Right atrium auricular region (tissue), 2 donors: Measurements from ENCODE around the gene PSMD6. TPM values are rescaled to one million over a fixed set of nuclear protein-coding genes. Genes with fewer than 3 reads are reported as not detected.
A peak's percentile ranks its signal among the peaks of the same experiment; 100 is the strongest.

Source experiments
- DNase-seq: peaks from one replicate; pipeline ENCODE4 v3.0.0-alpha.2; 2019; ENCODE audit warnings: low spot score
- H3K27ac ChIP-seq, 2 donors: fragments of 200-600 bp; sonication (generic); 1 replicate in 1 of 2; 2 replicates in 1 of 2; pipeline ENCODE4 v1.5.1; 2016 to 2019
- H3K27me3 ChIP-seq, 2 donors: fragments of 200-600 bp; sonication (generic); one replicate each; pipeline versions ENCODE4 v1.5.1 to v1.6.0; 2017 to 2019
- H3K36me3 ChIP-seq: fragments of 200-600 bp; sonication (generic); one replicate; pipeline ENCODE4 v1.5.1; 2016
- H3K4me1 ChIP-seq, 2 donors: fragments of 200-600 bp; sonication (generic); one replicate each; pipeline versions ENCODE4 v1.5.1 to v1.6.0; 2017 to 2019
- H3K4me3 ChIP-seq, 2 donors: fragments of 200-600 bp; sonication (generic); 1 replicate in 1 of 2; 2 replicates in 1 of 2; pipeline ENCODE4 v1.5.1; 2017 to 2019; ENCODE audit warnings: mild to moderate bottlenecking in 1 of 2, moderate library complexity in 1 of 2
- H3K9me3 ChIP-seq, 2 donors: fragments of 200-600 bp; sonication (generic); one replicate each; pipeline ENCODE4 v1.5.1; 2019
- total RNA-seq, 2 donors: library from RNA; depleted of rRNA; stranded (reverse); fragments of >200 nt; gene quantifications; one replicate each; pipeline ENCODE4 v1.1.0, GENCODE V29; 2016
- TF ChIP-seq, protein P1 (sequence below), 2 donors: fragments of 200-600 bp; sonication (generic); IDR thresholded peaks; one replicate each; pipeline ENCODE4 v1.5.1; 2019; ENCODE audit warnings: antibody characterized with exemption in 2 of 2

PSMD6 gene
- total RNA-seq, 2 donors from 2014 or later: 48.2 to 74.5 TPM

DNA sequence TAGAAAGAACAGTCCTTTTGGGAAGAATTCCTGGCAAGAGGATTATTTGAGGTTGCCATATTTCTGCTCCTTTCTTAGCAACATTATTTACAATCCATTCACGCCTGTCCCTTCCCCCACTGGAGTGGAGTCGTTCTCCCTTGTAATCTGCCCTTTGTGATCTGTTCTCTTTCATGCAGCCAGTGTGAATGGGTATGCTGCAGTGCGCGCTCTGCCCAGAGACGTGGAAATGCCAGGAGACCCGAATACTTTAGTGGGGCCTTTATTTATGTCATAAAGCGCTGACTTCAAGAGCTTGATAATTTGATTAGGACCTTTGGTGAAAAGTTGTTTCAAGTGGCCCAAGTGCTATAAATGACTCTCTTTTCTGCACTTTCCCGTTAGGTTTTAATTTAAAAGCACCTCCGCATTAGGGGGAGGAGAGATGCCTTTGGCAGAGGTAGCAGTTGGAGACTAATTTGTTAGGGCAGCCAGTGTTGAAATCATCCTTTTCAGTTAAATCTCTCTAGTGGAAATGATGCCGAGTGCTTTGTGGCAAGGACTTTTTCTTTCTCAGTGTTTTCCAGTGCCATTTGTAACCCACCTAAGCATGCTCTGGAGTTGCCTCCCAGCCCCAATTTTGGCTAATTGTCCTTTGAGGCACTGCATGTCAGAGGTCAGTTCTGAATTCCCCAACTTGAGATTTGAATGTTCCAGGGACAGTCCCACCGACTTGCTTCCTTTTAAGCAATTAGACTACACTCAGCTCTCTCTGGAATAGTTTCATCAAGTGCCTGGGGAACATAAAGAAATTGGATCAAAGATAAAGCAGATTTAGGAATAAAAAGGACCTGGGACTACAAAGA, 52.4 kb downstream of the PSMD6 start:
- Histone ChIP-seq H3K4me3 (no peak overlapping the region), H3K27me3 (no peaks in the 10 kb centered on the region), H3K9me3 (no peaks in the 10 kb centered on the region), H3K27ac (peak overlapping the region in 1 of 2 donors; percentile 56), H3K4me1 (peaks cover 0 to 57% of the 10 kb centered on the region in 2 donors), H3K36me3 (no peaks in the 10 kb centered on the region)
- TF ChIP-seq, protein P1, sequence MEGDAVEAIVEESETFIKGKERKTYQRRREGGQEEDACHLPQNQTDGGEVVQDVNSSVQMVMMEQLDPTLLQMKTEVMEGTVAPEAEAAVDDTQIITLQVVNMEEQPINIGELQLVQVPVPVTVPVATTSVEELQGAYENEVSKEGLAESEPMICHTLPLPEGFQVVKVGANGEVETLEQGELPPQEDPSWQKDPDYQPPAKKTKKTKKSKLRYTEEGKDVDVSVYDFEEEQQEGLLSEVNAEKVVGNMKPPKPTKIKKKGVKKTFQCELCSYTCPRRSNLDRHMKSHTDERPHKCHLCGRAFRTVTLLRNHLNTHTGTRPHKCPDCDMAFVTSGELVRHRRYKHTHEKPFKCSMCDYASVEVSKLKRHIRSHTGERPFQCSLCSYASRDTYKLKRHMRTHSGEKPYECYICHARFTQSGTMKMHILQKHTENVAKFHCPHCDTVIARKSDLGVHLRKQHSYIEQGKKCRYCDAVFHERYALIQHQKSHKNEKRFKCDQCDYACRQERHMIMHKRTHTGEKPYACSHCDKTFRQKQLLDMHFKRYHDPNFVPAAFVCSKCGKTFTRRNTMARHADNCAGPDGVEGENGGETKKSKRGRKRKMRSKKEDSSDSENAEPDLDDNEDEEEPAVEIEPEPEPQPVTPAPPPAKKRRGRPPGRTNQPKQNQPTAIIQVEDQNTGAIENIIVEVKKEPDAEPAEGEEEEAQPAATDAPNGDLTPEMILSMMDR (IDR thresholded peaks at IDR 0.05): no peak
- DNase-seq: no peak

DNA sequence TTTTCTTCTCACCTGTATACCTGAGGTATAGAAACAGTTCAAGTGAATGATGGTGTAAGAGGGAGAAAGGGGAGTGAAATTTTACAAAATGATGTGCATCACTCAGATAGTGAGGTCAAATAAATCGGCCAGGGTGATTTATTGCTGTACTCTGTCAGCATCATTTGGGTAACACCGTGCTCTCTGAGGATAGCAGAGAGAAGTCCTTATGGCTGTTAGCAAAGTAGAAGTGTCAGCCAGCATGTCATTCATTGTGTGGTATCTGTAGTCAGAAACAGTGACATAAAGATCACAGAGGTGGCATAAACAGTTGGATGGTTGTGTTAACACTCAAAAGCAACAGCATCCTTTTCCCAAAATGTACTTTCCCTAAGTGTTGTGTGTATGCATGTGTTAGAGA, 53.4 kb downstream of the PSMD6 start:
- H3K4me3 ChIP-seq: no peak overlapping the region
- H3K27ac ChIP-seq: no peak overlapping the region

DNA sequence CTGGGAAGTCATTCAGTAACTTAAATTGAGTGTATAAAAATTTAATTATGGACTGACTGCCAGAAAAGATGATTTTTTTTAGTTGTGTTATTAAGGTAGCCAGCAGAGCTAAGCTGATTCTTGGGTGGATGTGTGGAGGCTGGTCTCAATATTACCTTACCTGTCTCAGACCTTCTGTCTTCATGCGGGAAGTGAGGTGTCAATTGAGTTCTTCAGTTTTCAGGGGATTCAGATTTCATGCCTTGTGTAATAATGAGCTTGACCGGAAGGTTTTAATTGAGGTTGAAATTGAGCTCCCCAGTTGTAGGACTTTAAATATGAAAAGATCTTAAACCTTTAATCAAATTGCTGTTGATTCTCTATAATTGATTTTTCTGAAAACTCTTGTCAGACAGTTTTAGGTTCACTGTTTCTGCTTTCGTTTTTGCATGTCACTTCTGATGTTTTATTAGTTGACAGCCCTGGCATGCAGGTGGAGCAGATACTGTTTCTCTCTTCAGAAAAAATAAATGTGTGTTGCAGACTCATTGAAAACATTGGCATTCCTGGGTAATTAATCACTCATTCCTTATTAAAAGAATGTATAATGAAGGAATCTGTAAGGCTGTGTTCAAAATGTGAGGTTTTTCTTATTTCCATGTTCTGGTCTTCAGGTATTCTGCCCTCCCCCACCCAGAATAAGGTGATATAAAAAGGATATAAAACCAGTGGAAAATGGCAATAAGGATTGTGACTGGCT, 54.5 kb downstream of the PSMD6 start:
- no peak overlapping the region for H3K4me3 ChIP-seq
- peak overlapping the region; percentile 18 to 49 for H3K27ac ChIP-seq
- DNase-seq: no peak

More for the DNA sequence above, 53.4 kb downstream of the PSMD6 start:
- peaks cover 0 to 49% of the 10 kb centered on the region in 2 donors for H3K4me1 ChIP-seq
- H3K36me3 ChIP-seq: no peaks in the 10 kb centered on the region
- no peak for DNase-seq
- TF ChIP-seq, protein P1 (IDR thresholded peaks at IDR 0.05): no peak
- H3K9me3 ChIP-seq: no peaks in the 10 kb centered on the region
- H3K27me3 ChIP-seq: no peaks in the 10 kb centered on the region

DNA sequence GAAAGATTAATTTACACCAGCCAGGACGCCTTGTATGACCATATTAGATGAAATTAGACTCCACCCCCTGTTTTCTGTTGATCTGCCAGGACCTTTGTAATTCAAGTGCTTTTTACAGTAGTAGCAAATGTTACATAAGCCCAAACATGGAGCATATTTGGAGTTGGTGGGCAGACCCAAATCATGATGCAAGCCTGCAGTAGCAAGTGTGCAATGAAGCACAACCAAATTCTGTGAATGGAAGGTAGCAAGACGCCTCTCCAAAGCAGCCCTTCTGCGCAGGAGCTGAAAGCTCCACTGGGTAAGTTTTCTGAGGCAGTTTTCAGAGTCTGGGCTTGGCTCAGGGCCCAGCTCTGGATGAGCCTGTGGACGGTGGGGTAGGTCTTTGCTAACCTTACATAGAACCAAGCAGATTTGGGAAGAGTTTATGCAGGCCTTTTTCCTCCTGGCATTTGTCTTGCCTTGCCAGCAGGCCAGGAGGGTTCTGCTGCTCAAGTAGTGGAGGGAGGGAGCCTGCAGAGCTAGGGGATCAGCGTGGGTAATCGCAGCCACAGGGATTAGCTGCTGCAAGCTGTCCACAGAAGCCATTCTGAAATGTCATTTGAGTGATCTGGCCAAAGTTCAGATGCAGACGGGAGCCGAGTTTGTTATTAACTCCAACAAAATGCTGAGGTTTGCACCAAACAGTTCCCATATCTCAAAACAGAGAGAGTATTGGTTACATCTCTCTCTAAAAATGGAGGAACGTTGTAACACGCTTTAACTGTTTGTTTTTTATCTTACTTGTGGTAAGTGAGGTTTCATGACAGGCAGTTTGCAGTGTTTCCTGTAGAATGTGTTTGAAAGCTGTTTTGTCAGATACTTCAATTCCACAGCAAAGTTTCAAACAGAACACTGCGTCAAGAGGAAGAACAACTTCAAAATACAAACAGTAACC, 55.4 kb downstream of the PSMD6 start:
- H3K27ac ChIP-seq: peak overlapping the region; percentile 18 to 49
- no peaks in the 10 kb centered on the region for H3K27me3 ChIP-seq
- H3K36me3 ChIP-seq: no peaks in the 10 kb centered on the region
- H3K4me3 ChIP-seq: peak overlapping the region in 1 of 2 donors; percentile 25
- H3K4me1 ChIP-seq: peaks cover 0 to 54% of the 10 kb centered on the region in 2 donors
- TF ChIP-seq, protein P1 (IDR thresholded peaks at IDR 0.05): no peak
- DNase-seq: no peak
- no peaks in the 10 kb centered on the region for H3K9me3 ChIP-seq

More for the DNA sequence above, 54.5 kb downstream of the PSMD6 start:
- Histone ChIP-seq H3K36me3 (no peaks in the 10 kb centered on the region), H3K27me3 (no peaks in the 10 kb centered on the region), H3K4me1 (peaks cover 0 to 54% of the 10 kb centered on the region in 2 donors), H3K9me3 (no peaks in the 10 kb centered on the region)
- TF ChIP-seq, protein P1 (IDR thresholded peaks at IDR 0.05): no peak

DNA sequence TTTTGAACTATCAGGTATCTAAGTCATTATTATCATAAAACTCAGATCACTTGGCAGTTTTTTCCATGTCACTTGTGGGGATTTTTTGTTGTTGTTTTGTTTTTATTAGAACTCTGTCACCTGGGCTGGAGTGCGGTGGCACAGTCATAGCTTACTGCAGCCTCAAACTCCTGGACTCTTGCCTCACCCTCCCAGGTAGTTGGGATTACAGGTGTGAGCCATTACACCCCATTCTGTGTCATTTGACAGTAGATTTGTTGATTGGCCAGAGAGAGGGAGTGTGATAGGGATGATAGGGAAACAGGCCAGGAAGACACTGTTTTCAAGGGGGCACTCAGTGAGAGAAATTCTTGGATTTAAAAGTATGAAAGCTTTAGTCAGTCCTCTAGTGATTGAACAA, 56.4 kb downstream of the PSMD6 start:
- H3K9me3 ChIP-seq: no peaks in the 10 kb centered on the region
- TF ChIP-seq, protein P1 (IDR thresholded peaks at IDR 0.05): no peak
- H3K4me1 ChIP-seq: peaks cover 0 to 49% of the 10 kb centered on the region in 2 donors
- H3K27ac ChIP-seq: no peak overlapping the region
- no peak for DNase-seq
- no peak overlapping the region for H3K4me3 ChIP-seq
- no peaks in the 10 kb centered on the region for H3K27me3 ChIP-seq
- H3K36me3 ChIP-seq: no peaks in the 10 kb centered on the region
